Astrocyte of the cerebellum (primary cell): ENCODE measurements around the gene PKD1.

Experiments used
- DNase-seq: peaks from one replicate; pipeline ENCODE4 v3.0.0-alpha.2; 2011; ENCODE audit warnings: low read depth
- H3K4me3 ChIP-seq: 2 replicates; pipeline ENCODE4 v1.5.1; 2011; ENCODE audit warnings: mild to moderate bottlenecking, low read depth, low read length, moderate library complexity
- in situ Hi-C: cut with HindIII; loops from 2 replicates; pipeline ENCODE4 v1.10.0; 2017; ENCODE audit warnings: low sequenced_read_pairs
- TF ChIP-seq, protein P1 (sequence below): IDR thresholded peaks from 2 replicates; pipeline ENCODE4 v1.5.1; 2012; ENCODE audit warnings: low read length, low read depth, moderate library complexity, mild to moderate bottlenecking; ENCODE audit errors: missing control alignments

The PKD1 gene

GRCh38 chr16:2066139-2066538, 69.6 kb downstream of the PKD1 start:
- TF ChIP-seq, protein P1, sequence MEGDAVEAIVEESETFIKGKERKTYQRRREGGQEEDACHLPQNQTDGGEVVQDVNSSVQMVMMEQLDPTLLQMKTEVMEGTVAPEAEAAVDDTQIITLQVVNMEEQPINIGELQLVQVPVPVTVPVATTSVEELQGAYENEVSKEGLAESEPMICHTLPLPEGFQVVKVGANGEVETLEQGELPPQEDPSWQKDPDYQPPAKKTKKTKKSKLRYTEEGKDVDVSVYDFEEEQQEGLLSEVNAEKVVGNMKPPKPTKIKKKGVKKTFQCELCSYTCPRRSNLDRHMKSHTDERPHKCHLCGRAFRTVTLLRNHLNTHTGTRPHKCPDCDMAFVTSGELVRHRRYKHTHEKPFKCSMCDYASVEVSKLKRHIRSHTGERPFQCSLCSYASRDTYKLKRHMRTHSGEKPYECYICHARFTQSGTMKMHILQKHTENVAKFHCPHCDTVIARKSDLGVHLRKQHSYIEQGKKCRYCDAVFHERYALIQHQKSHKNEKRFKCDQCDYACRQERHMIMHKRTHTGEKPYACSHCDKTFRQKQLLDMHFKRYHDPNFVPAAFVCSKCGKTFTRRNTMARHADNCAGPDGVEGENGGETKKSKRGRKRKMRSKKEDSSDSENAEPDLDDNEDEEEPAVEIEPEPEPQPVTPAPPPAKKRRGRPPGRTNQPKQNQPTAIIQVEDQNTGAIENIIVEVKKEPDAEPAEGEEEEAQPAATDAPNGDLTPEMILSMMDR: no peak
- no peak overlapping the region for H3K4me3 ChIP-seq
- in situ Hi-C loops: no loop called here
- no peak for DNase-seq

- H3K4me3 ChIP-seq: no peak overlapping the region
- in situ Hi-C loops: no loop called here
- TF ChIP-seq, protein P1: no peak
- DNase-seq: no peak
Observed at GRCh38 chr16:2064368-2064945, 71.2 kb downstream of the PKD1 start.

DNA sequence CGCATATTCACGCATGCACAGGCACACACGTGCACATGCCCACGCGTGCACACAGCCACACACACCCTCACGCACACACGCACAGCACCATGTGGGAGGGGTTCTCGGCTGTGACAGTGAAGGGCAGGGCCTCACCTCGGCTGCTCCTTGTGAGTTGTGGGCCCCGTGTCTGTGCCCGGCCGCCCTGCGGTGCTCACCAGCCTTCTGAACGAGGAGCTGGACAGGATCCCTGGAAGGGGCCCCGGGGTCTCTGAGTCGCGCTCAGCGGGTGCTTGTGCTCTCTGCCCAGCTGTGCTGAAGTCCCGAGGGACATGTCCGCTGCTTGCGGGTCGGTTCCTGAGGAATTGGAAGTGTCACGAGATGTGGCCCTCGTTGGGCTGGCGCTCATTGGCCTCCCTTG, 71.8 kb downstream of the PKD1 start:
- TF ChIP-seq, protein P1: no peak
- no peak for DNase-seq
- in situ Hi-C loops: no loop called here
- no peak overlapping the region for H3K4me3 ChIP-seq

- DNase-seq: no peak
- H3K4me3 ChIP-seq: no peak overlapping the region
- TF ChIP-seq, protein P1: no peak
- in situ Hi-C loops: no loop called here
Observed at GRCh38 chr16:2062801-2063200, 72.9 kb downstream of the PKD1 start.

GRCh38 chr16:2061526-2061925, 74.2 kb downstream of the PKD1 start:
- in situ Hi-C loops: no loop called here
- H3K4me3 ChIP-seq: no peak overlapping the region
- TF ChIP-seq, protein P1: no peak
- DNase-seq: no peak

- H3K4me3 ChIP-seq: no peak overlapping the region
- in situ Hi-C loops: no loop called here
- TF ChIP-seq, protein P1: no peak
Observed at GRCh38 chr16:2061023-2061422, 74.7 kb downstream of the PKD1 start.

DNA sequence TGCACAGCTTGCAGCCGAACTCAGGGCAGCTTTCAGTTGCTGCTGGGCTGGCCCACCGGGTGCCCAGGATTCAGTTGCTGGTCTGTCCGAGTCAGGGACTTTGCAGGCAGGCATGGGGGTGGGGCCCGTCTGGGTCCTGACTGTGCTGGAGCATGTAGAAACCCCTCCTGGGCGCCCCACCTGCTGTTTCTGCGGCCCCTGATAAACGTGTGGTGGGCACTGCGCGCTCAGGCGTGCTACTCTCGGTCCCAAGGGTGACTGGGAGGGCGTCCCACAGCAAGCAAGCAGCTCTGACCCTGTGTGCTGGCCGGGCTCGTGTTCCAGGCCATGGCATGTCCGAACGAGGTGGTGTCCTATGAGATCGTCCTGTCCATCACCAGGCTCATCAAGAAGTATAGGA, 75.4 kb downstream of the PKD1 start:
- no peak for DNase-seq
- in situ Hi-C loops: no loop called here

More at GRCh38 chr16:2061023-2061422, 74.7 kb downstream of the PKD1 start:
- DNase-seq: no peak

More for the DNA sequence above, 75.4 kb downstream of the PKD1 start:
- TF ChIP-seq, protein P1: no peak
- H3K4me3 ChIP-seq: no peak overlapping the region
